MCF 10A (cell line): ENCODE measurements around the gene IL10. TPM values are rescaled to one million over a fixed set of nuclear protein-coding genes. Genes with fewer than 3 reads are reported as not detected.

ENCODE experiments used
- BruUV-seq: library from RNA; stranded (reverse); fragments of 400-500 nt; replicated peaks from 2 replicates; lab custom pipeline; 2021; lab: Mats Ljungman, UMichigan
- CTCF ChIA-PET: fragments of 300-600 bp; sonication (Branson Sonifier 250); formaldehyde crosslinking; extraction: SDS; loops from one replicate; lab custom pipeline; 2021; ENCODE audit warnings: antibody characterized with exemption, inconsistent platforms; lab: Yijun Ruan, JAX
- POLR2A ChIA-PET: fragments of 300-600, 350-650 bp; sonication (Branson Sonifier 250); formaldehyde crosslinking; extraction: SDS; loops from one replicate; lab custom pipeline; 2020; ENCODE audit warnings: antibody characterized with exemption, inconsistent platforms; lab: Yijun Ruan, JAX
- DNase-seq: peaks from one replicate; pipeline ENCODE4 v3.0.0-alpha.2; 2018; ENCODE audit not compliant: unreplicated experiment
- H3K27ac Mint-ChIP-seq: one replicate; pipeline ENCODE4 v1.8.0; 2022; ENCODE audit warnings: mild to moderate bottlenecking, low read depth, mixed read lengths; ENCODE audit not compliant: unreplicated experiment
- H3K27me3 Mint-ChIP-seq: one replicate; pipeline ENCODE4 v1.8.0; 2022; ENCODE audit warnings: mixed read lengths; ENCODE audit not compliant: insufficient read depth, unreplicated experiment
- H3K36me3 Mint-ChIP-seq: one replicate; pipeline ENCODE4 v1.8.0; 2022; ENCODE audit warnings: mild to moderate bottlenecking, moderate library complexity, mixed read lengths; ENCODE audit not compliant: insufficient read depth, unreplicated experiment
- H3K4me1 Mint-ChIP-seq: one replicate; pipeline ENCODE4 v1.8.0; 2022; ENCODE audit warnings: mixed read lengths; ENCODE audit not compliant: insufficient read depth, unreplicated experiment
- H3K4me3 Mint-ChIP-seq: one replicate; pipeline ENCODE4 v1.8.0; 2022; ENCODE audit warnings: mild to moderate bottlenecking, moderate library complexity, mixed read lengths; ENCODE audit not compliant: unreplicated experiment
- H3K9me3 Mint-ChIP-seq: one replicate; pipeline ENCODE4 v1.8.0; 2022; ENCODE audit warnings: mixed read lengths; ENCODE audit not compliant: unreplicated experiment
- intact Hi-C: fragments of 100-400 bp; cut with micrococcal nuclease; formaldehyde crosslinking; loops from 2 replicates; pipeline ENCODE4 v1.14.1; 2022
- total RNA-seq: library from RNA; stranded (reverse); gene quantifications from 2 replicates; pipeline ENCODE4 v1.2.3, GENCODE V29; 2022
- TF ChIP-seq, protein P1 (sequence below): fragments of 200-600 bp; IDR thresholded peaks from one replicate; pipeline ENCODE4 v1.8.0; 2022; ENCODE audit warnings: antibody characterized with exemption, mild to moderate bottlenecking; ENCODE audit not compliant: unreplicated experiment

Gene IL10
- total RNA-seq, 1 experiment from 2014 or later = not detected

DNA sequence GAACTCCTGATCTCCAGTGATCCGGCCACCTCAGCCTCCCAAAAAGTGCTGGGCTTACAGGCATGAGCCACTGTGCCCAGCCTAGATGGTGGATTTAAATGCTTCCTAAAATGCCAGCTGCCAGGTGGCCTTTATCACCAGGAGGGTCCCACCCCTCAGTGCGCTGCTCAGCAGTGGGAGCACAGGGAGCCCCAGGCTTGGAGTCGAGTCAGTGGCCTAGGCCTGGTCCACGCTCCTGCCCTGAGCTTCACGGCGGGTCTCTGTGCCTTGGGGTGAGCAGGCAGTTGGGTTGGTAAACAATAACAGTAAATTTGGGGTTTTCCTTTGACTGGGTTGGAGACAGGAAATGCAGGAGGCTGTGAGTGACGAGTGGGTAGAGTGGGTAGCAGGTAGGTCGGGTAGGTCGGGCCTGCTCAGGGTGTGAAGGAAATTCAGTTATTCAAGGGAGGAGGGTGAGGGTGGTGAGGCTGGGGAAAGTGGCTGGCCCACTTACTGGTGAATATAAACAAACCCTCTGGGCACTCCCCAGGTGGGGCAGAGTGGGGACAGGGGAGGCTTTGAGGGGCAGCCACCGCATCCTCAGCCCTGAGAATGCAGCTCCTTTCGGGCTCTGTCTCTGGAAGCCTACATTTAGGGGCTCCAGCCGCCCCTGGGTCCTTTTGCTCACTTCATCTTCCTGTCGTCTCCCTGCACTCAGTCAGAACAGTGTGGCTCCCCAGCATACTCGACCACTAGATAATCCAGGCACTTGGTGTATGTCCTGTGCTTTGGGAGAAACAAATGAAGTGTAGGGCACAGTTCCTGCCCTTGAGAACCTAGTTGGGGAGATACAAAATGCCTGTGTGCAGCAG is 35.2 kb downstream of the IL10 start:
- intact Hi-C loops = no loop called here
- ChIA-PET POLR2A (interaction anchor here (0.9 to 1.9 kb wide), 4 partner anchors 8 to 175 kb away, joined by 3 to 5 read pairs (median 4); no protein-coding TSS in a partner anchor), CTCF (interaction anchor here (0.6 to 9.2 kb wide), 27 partner anchors 11 to 295 kb away, joined by 3 to 297 read pairs (median 4); partner anchors contain the start of genes C1orf116 and DYRK3)
- Mint-ChIP-seq H3K27ac (peak overlapping the region; percentile 50), H3K4me3 (no peak overlapping the region), H3K9me3 (no peaks in the 10 kb centered on the region), H3K4me1 (peaks cover 9% of the 10 kb centered on the region), H3K36me3 (peaks cover 73% of the 10 kb centered on the region), H3K27me3 (no peaks in the 10 kb centered on the region)
- no TSS peak for BruUV-seq
- DNase-seq = no peak
- TF ChIP-seq, protein P1, sequence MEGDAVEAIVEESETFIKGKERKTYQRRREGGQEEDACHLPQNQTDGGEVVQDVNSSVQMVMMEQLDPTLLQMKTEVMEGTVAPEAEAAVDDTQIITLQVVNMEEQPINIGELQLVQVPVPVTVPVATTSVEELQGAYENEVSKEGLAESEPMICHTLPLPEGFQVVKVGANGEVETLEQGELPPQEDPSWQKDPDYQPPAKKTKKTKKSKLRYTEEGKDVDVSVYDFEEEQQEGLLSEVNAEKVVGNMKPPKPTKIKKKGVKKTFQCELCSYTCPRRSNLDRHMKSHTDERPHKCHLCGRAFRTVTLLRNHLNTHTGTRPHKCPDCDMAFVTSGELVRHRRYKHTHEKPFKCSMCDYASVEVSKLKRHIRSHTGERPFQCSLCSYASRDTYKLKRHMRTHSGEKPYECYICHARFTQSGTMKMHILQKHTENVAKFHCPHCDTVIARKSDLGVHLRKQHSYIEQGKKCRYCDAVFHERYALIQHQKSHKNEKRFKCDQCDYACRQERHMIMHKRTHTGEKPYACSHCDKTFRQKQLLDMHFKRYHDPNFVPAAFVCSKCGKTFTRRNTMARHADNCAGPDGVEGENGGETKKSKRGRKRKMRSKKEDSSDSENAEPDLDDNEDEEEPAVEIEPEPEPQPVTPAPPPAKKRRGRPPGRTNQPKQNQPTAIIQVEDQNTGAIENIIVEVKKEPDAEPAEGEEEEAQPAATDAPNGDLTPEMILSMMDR = no peak

DNA sequence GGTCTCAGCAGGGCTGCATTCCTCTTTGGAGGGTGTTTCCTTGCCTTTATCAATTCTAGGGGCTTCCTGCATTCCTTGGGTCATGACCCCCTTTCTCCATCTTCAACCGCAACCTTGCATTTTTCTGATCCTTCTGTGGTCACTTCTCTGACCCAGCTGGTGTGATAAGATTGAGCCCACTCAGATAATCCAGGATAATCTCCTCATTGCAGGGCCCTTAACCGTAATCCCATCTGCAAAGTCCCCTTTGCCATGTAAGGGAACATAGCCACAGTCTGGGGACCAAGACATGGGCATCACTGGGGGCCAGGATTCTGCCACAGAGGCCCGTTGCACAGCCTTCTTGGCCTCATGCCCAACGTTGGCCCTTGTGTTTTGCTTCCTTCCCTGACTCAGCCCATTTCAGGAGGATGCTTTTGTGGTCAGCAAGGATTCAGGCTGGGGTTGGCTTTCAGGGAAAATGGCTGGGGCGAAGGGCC is 36.7 kb downstream of the IL10 start:
- H3K4me3 Mint-ChIP-seq = no peak overlapping the region
- peak; percentile 39 for DNase-seq
- TF ChIP-seq, protein P1 = no peak
- no peak overlapping the region for H3K27ac Mint-ChIP-seq
- BruUV-seq = no TSS peak
- ChIA-PET CTCF (interaction anchor here (0.7 to 9.2 kb wide), 40 partner anchors 10 to 270 kb away, joined by 3 to 297 read pairs (median 6); partner anchors contain the start of genes DYRK3, IL10, IL19 and IL20), POLR2A (interaction anchor here (0.7 to 2.4 kb wide), 9 partner anchors 9 to 177 kb away, joined by 3 to 9 read pairs (median 4); partner anchors contain the start of gene DYRK3)
- H3K27me3 Mint-ChIP-seq = no peaks in the 10 kb centered on the region
- H3K36me3 Mint-ChIP-seq = peaks cover 88% of the 10 kb centered on the region
- no peaks in the 10 kb centered on the region for H3K9me3 Mint-ChIP-seq
- intact Hi-C loops = loop anchor here (2.0 kb wide), 2 partner anchors 73 to 339 kb away; no protein-coding TSS in a partner anchor
- peaks cover 9% of the 10 kb centered on the region for H3K4me1 Mint-ChIP-seq

GRCh38 chr1:206734499-206735142 is 37.7 kb downstream of the IL10 start:
- H3K4me1 Mint-ChIP-seq = peaks cover 9% of the 10 kb centered on the region
- POLR2A ChIA-PET = interaction anchor here (0.6 to 2.4 kb wide), 12 partner anchors 9 to 247 kb away, joined by 3 to 9 read pairs (median 3); partner anchors contain the start of genes DYRK3 and FCMR
- no peaks in the 10 kb centered on the region for H3K27me3 Mint-ChIP-seq
- intact Hi-C loops = loop anchor here (1.0 to 2.0 kb wide), 4 partner anchors 74 to 340 kb away; no protein-coding TSS in a partner anchor
- no peak overlapping the region for H3K4me3 Mint-ChIP-seq
- CTCF ChIA-PET = interaction anchor here (0.5 to 9.2 kb wide), 74 partner anchors 9 to 1381 kb away, joined by 3 to 297 read pairs (median 4); partner anchors contain the start of genes C1orf116, DYRK3, EIF2D and FCAMR
- no peaks in the 10 kb centered on the region for H3K9me3 Mint-ChIP-seq
- TF ChIP-seq, protein P1 = peak; percentile 97
- BruUV-seq = no TSS peak
- peaks cover 98% of the 10 kb centered on the region for H3K36me3 Mint-ChIP-seq
- DNase-seq = peak; percentile 73
- peak overlapping the region; percentile 6 for H3K27ac Mint-ChIP-seq
